CD14-positive monocyte (primary cell): ENCODE results near the gene NAA60. TPM values are rescaled to one million over a fixed set of nuclear protein-coding genes. Genes with fewer than 3 reads are reported as not detected.

Experiments used
- DNase-seq, 3 donors: peaks; one replicate each; pipeline ENCODE4 v3.0.0-alpha.2; 2011 to 2022
- H2AFZ ChIP-seq: 2 replicates; pipeline ENCODE4 v1.6.0; 2012; ENCODE audit warnings: mild to moderate bottlenecking, low read depth, low read length, inconsistent platforms; ENCODE audit not compliant: insufficient read depth, poor library complexity, severe bottlenecking
- H3K27ac ChIP-seq, 2 donors: 1 replicate in 1 of 2; 2 replicates in 1 of 2; pipeline ENCODE4 v1.5.1; 2012 to 2013; ENCODE audit warnings: low read length in 2 of 2, control low read depth in 1 of 2, inconsistent platforms in 1 of 2, low read depth in 1 of 2, mild to moderate bottlenecking in 1 of 2
- H3K27me3 ChIP-seq, 2 donors: one replicate each; pipeline versions ENCODE4 v1.6.0 to v1.6.1; 2011 to 2013; ENCODE audit warnings: low read length in 2 of 2; ENCODE audit not compliant: control insufficient read depth in 2 of 2, insufficient read depth in 2 of 2
- H3K36me3 ChIP-seq, 2 donors: replicated peaks in 1 of 2; 1 replicate in 1 of 2; 2 replicates in 1 of 2; pipeline versions ENCODE4 v1.5.1 to v1.6.1; 2012 to 2013; ENCODE audit warnings: low read length in 2 of 2, control low read depth in 1 of 2, inconsistent platforms in 1 of 2, mild to moderate bottlenecking in 1 of 2; ENCODE audit not compliant: insufficient read depth in 2 of 2, control insufficient read depth in 1 of 2
- H3K4me1 ChIP-seq, 2 donors: 1 replicate in 1 of 2; 2 replicates in 1 of 2; pipeline versions ENCODE4 v1.5.1 to v1.6.1; 2012 to 2013; ENCODE audit warnings: low read length in 2 of 2, control low read depth in 1 of 2, inconsistent platforms in 1 of 2, mild to moderate bottlenecking in 1 of 2, moderate library complexity in 1 of 2; ENCODE audit not compliant: insufficient read depth in 2 of 2, control insufficient read depth in 1 of 2
- H3K4me2 ChIP-seq: replicated peaks from 2 replicates; pipeline ENCODE3; 2012; ENCODE audit warnings: low read length, moderate library complexity, mild to moderate bottlenecking; ENCODE audit not compliant: poor library complexity, severe bottlenecking; ENCODE audit errors: extremely low read depth
- H3K4me3 ChIP-seq, 3 experiments: fragments of 200-600 bp in 1 of 3; sonication (generic) in 1 of 3; replicated peaks in 1 of 3; 1 replicate in 2 of 3; 2 replicates in 1 of 3; pipeline ENCODE4 v1.5.1; 2011 to 2013; ENCODE audit warnings: low read length in 3 of 3, mild to moderate bottlenecking in 3 of 3, control low read depth in 2 of 3, low read depth in 2 of 3, inconsistent platforms in 1 of 3, moderate library complexity in 1 of 3
- H3K79me2 ChIP-seq: 2 replicates; pipeline ENCODE4 v1.6.0; 2012; ENCODE audit warnings: mild to moderate bottlenecking, control low read depth, inconsistent platforms, low read length, moderate library complexity; ENCODE audit not compliant: insufficient read depth
- H3K9ac ChIP-seq: 2 replicates; pipeline ENCODE4 v1.6.0; 2017; ENCODE audit warnings: low read length, mild to moderate bottlenecking; ENCODE audit not compliant: insufficient read depth, poor library complexity, severe bottlenecking
- H3K9me3 ChIP-seq, 2 donors: replicated peaks in 1 of 2; 1 replicate in 1 of 2; 2 replicates in 1 of 2; pipeline versions ENCODE4 v1.5.1 to v1.6.1; 2012 to 2013; ENCODE audit warnings: low read length in 2 of 2, control low read depth in 1 of 2; ENCODE audit not compliant: control insufficient read depth in 1 of 2, insufficient read depth in 1 of 2
- H4K20me1 ChIP-seq: 2 replicates; pipeline ENCODE4 v1.6.0; 2012; ENCODE audit warnings: mild to moderate bottlenecking, low read length, control low read depth, moderate library complexity; ENCODE audit not compliant: insufficient read depth
- H3K27ac Mint-ChIP-seq, 7 donors: one replicate each; pipeline ENCODE4 v1.8.0; 2020; ENCODE audit warnings: mild to moderate bottlenecking in 7 of 7, mixed read lengths in 7 of 7, moderate library complexity in 6 of 7, inconsistent platforms in 2 of 7
- H3K27me3 Mint-ChIP-seq, 3 donors: one replicate each; pipeline ENCODE4 v1.8.0; 2021 to 2022; ENCODE audit warnings: low read depth in 3 of 3, mild to moderate bottlenecking in 3 of 3, mixed read lengths in 3 of 3, moderate library complexity in 3 of 3, inconsistent platforms in 1 of 3
- H3K36me3 Mint-ChIP-seq, 2 donors: one replicate each; pipeline ENCODE4 v1.8.0; 2020; ENCODE audit warnings: mixed read lengths in 2 of 2, inconsistent platforms in 1 of 2, mild to moderate bottlenecking in 1 of 2
- H3K4me1 Mint-ChIP-seq: one replicate; pipeline ENCODE4 v1.8.0; 2020; ENCODE audit warnings: mild to moderate bottlenecking, mixed read lengths
- H3K4me3 Mint-ChIP-seq, 2 donors: one replicate each; pipeline ENCODE4 v1.8.0; 2020; ENCODE audit warnings: mild to moderate bottlenecking in 2 of 2, mixed read lengths in 2 of 2, moderate library complexity in 1 of 2
- H3K9me3 Mint-ChIP-seq, 7 donors: one replicate each; pipeline ENCODE4 v1.8.0; 2020 to 2022; ENCODE audit warnings: mixed read lengths in 7 of 7, mild to moderate bottlenecking in 6 of 7, moderate library complexity in 6 of 7, inconsistent platforms in 2 of 7
- CTCF ChIP-seq: fragments of 200-600 bp; IDR thresholded peaks from one replicate; pipeline ENCODE4 v1.8.0; 2022; ENCODE audit warnings: antibody characterized with exemption, mild to moderate bottlenecking
- WGBS: methylation state at CpG from one replicate; pipeline ENCODE4 v1.1.5; 2013; ENCODE audit warnings: missing lambda C conversion rate; ENCODE audit not compliant: insufficient coverage; 5-methylcytosine and 5-hydroxymethylcytosine counted together
- intact Hi-C, 2 donors: fragments of 100-400 bp; cut with micrococcal nuclease; formaldehyde crosslinking; loops; one replicate each; pipeline versions ENCODE4 v1.15.0 to v1.15.1; 2023
- polyA plus RNA-seq, 3 donors: library from polyadenylated mRNA; depleted of rRNA in 1 of 3; unstranded in 2 of 3; stranded (reverse) in 1 of 3; fragments of 300-500 nt in 2 of 3; fragments of >200 nt in 1 of 3; fragmentation: Illumina TruSeq in 2 of 3; gene quantifications; 1 replicate in 2 of 3; 2 replicates in 1 of 3; pipeline ENCODE4 v1.2.3, GENCODE V29; 2012 to 2021

Gene NAA60
- polyA plus RNA-seq, 3 donors, result 19.5 to 48.8 (median 29.7) TPM

- Mint-ChIP-seq H3K4me1 (no peaks in the 10 kb centered on the region), H3K9me3 (peaks cover 0 to 1% (median 0%) of the 10 kb centered on the region in 7 donors), H3K27me3 (no peaks in the 10 kb centered on the region), H3K4me3 (no peak overlapping the region), H3K36me3 (peaks cover 30 to 69% of the 10 kb centered on the region in 2 donors), H3K27ac (peak overlapping the region in 1 of 7 donors; percentile 78)
- intact Hi-C loops, result no loop called here
- peaks cover 70% of the 10 kb centered on the region for H3K79me2 ChIP-seq
- no peaks in the 10 kb centered on the region for H3K9me3 ChIP-seq
- no peaks in the 10 kb centered on the region for H3K4me1 ChIP-seq
- TF ChIP-seq CTCF, result no peak
- 95% methylated on average over 20 of the region's 29 CpGs for WGBS
- H2AFZ ChIP-seq, result no peak overlapping the region
- no peak for DNase-seq
- H4K20me1 ChIP-seq, result peaks cover 94% of the 10 kb centered on the region
- no peak overlapping the region for H3K4me3 ChIP-seq
- H3K4me2 ChIP-seq, result no peak overlapping the region
- no peak overlapping the region for H3K9ac ChIP-seq
- no peaks in the 10 kb centered on the region for H3K27me3 ChIP-seq
- no peak overlapping the region for H3K27ac ChIP-seq
- H3K36me3 ChIP-seq, result peaks cover 29 to 62% of the 10 kb centered on the region in 2 donors
Measured at GRCh38 chr16:3475604-3476375, 32.3 kb downstream of the NAA60 start.

GRCh38 chr16:3476409-3476808 lies 32.9 kb downstream of the NAA60 start:
- no peak for DNase-seq
- H3K4me2 ChIP-seq, result no peak overlapping the region
- H3K9ac ChIP-seq, result no peak overlapping the region
- no peaks in the 10 kb centered on the region for H3K27me3 Mint-ChIP-seq
- peaks cover 64% of the 10 kb centered on the region for H3K79me2 ChIP-seq
- peaks cover 36 to 69% of the 10 kb centered on the region in 2 donors for H3K36me3 ChIP-seq
- WGBS, result 100% methylated on average over 1 of the region's 3 CpGs
- peaks cover 0 to 1% (median 0%) of the 10 kb centered on the region in 7 donors for H3K9me3 Mint-ChIP-seq
- no peaks in the 10 kb centered on the region for H3K9me3 ChIP-seq
- no peaks in the 10 kb centered on the region for H3K27me3 ChIP-seq
- no peak overlapping the region for H3K27ac ChIP-seq
- no peak overlapping the region for H3K27ac Mint-ChIP-seq
- H3K36me3 Mint-ChIP-seq, result peaks cover 36 to 70% of the 10 kb centered on the region in 2 donors
- H3K4me1 Mint-ChIP-seq, result no peaks in the 10 kb centered on the region
- peaks cover 94% of the 10 kb centered on the region for H4K20me1 ChIP-seq
- H3K4me3 Mint-ChIP-seq, result no peak overlapping the region
- intact Hi-C loops, result no loop called here
- no peak overlapping the region for H3K4me3 ChIP-seq
- TF ChIP-seq CTCF, result no peak
- H2AFZ ChIP-seq, result no peak overlapping the region
- H3K4me1 ChIP-seq, result no peaks in the 10 kb centered on the region
